ENCODE measurements around the gene CC2D2A. TPM values are rescaled to one million over a fixed set of nuclear protein-coding genes. Genes with fewer than 3 reads are reported as not detected.

The CC2D2A gene
- 82.1 TPM for total RNA-seq

GRCh38 chr4:15469402-15470127, at the start of gene CC2D2A:
TSS of gene CC2D2A (plus strand) at chr4:15469882. CDS start at chr4:15475933, 6,051 bp downstream.

GRCh38 chr4:15427701-15428100, 42.0 kb upstream of the CC2D2A start, which contains the start of gene C1QTNF7:
TSS of gene C1QTNF7 (plus strand) at chr4:15428033. CDS start at chr4:15435744, 7,711 bp downstream.

Other genes with a start within 250 kb of the CC2D2A start
- gene C1QTNF7, start 41.8 kb upstream of the CC2D2A start, total RNA-seq: 14.6 TPM
- 261 TPM for gene FBXL5, start 185.5 kb downstream of the CC2D2A start, total RNA-seq
- gene FAM200B, start 211.9 kb downstream of the CC2D2A start, total RNA-seq: 81.3 TPM
- 4.9 TPM for gene BST1, start 233.2 kb downstream of the CC2D2A start, total RNA-seq